H9 (cell line): ENCODE measurements around the gene KLF15. TPM values are rescaled to one million over a fixed set of nuclear protein-coding genes. Genes with fewer than 3 reads are reported as not detected.

Experiments
- DNase-seq: peaks from one replicate; pipeline ENCODE4 v3.0.0-alpha.2; 2017
- H2AFZ ChIP-seq: one replicate; pipeline ENCODE4 v1.6.1; 2013; ENCODE audit warnings: mild to moderate bottlenecking, low read length, control low read depth, moderate library complexity
- H2AK5ac ChIP-seq: 2 replicates; pipeline ENCODE4 v1.6.1; 2013; ENCODE audit warnings: low read length, control low read depth, mixed read lengths; ENCODE audit not compliant: insufficient read length
- H2BK120ac ChIP-seq: one replicate; pipeline ENCODE4 v1.6.1; 2013; ENCODE audit warnings: low read depth, mild to moderate bottlenecking, low read length, control low read depth, inconsistent platforms; ENCODE audit not compliant: poor library complexity, severe bottlenecking
- H2BK12ac ChIP-seq: 2 replicates; pipeline ENCODE4 v1.6.1; 2013; ENCODE audit warnings: low read length, control low read depth, mixed read lengths, low read depth; ENCODE audit not compliant: insufficient read length
- H2BK15ac ChIP-seq: 2 replicates; pipeline ENCODE4 v1.6.1; 2013; ENCODE audit warnings: low read depth, low read length, control low read depth
- H2BK20ac ChIP-seq: one replicate; pipeline ENCODE4 v1.6.1; 2013; ENCODE audit warnings: low read depth, mild to moderate bottlenecking, low read length, control low read depth, inconsistent platforms; ENCODE audit not compliant: poor library complexity, severe bottlenecking
- H2BK5ac ChIP-seq: 2 replicates; pipeline ENCODE4 v1.6.1; 2013; ENCODE audit warnings: low read length, control low read depth, mixed read lengths; ENCODE audit not compliant: insufficient read length
- H3K14ac ChIP-seq: 2 replicates; pipeline ENCODE4 v1.6.1; 2013; ENCODE audit warnings: low read length, control low read depth; ENCODE audit not compliant: insufficient read depth
- H3K18ac ChIP-seq: 2 replicates; pipeline ENCODE4 v1.6.1; 2013; ENCODE audit warnings: low read depth, mild to moderate bottlenecking, mixed read lengths, low read length, control low read depth; ENCODE audit not compliant: insufficient read length
- H3K23ac ChIP-seq: 2 replicates; pipeline ENCODE4 v1.6.1; 2013; ENCODE audit warnings: low read length, control low read depth, mixed read lengths, low read depth; ENCODE audit not compliant: insufficient read length
- H3K23me2 ChIP-seq: 2 replicates; pipeline ENCODE4 v1.6.1; 2013; ENCODE audit warnings: low read depth, mild to moderate bottlenecking, mixed read lengths, low read length, control low read depth; ENCODE audit not compliant: insufficient read length, poor library complexity, severe bottlenecking
- H3K27ac ChIP-seq: 2 replicates; pipeline ENCODE4 v1.5.1; 2013; ENCODE audit warnings: low read length, control low read depth, mixed read lengths, low read depth; ENCODE audit not compliant: insufficient read length
- H3K27me3 ChIP-seq: 2 replicates; pipeline ENCODE4 v1.6.1; 2013; ENCODE audit warnings: low read length, control low read depth, inconsistent platforms; ENCODE audit not compliant: insufficient read depth
- H3K4ac ChIP-seq: 2 replicates; pipeline ENCODE4 v1.6.1; 2013; ENCODE audit warnings: low read depth, mild to moderate bottlenecking, control low read depth, inconsistent platforms, low read length, moderate library complexity
- H3K4me1 ChIP-seq: 2 replicates; pipeline ENCODE4 v1.6.1; 2013; ENCODE audit warnings: low read length, control low read depth, inconsistent platforms; ENCODE audit not compliant: insufficient read depth
- H3K4me2 ChIP-seq: 2 replicates; pipeline ENCODE4 v1.6.1; 2013; ENCODE audit warnings: low read length, control low read depth, mixed read lengths; ENCODE audit not compliant: insufficient read length, insufficient read depth
- H3K56ac ChIP-seq: 2 replicates; pipeline ENCODE4 v1.6.1; 2013; ENCODE audit warnings: low read depth, mild to moderate bottlenecking, mixed read lengths, low read length, control low read depth; ENCODE audit not compliant: insufficient read length
- H3K79me1 ChIP-seq: 2 replicates; pipeline ENCODE4 v1.6.1; 2013; ENCODE audit warnings: low read depth, mild to moderate bottlenecking, moderate library complexity, low read length, control low read depth, inconsistent platforms; ENCODE audit not compliant: insufficient read depth, poor library complexity, severe bottlenecking
- H3K79me2 ChIP-seq: 2 replicates; pipeline ENCODE4 v1.6.1; 2013; ENCODE audit warnings: low read length, control low read depth, inconsistent platforms; ENCODE audit not compliant: insufficient read depth
- H3K9ac ChIP-seq: 2 replicates; pipeline ENCODE4 v1.6.1; 2013; ENCODE audit warnings: low read length, control low read depth, mixed read lengths; ENCODE audit not compliant: insufficient read length; ENCODE audit errors: extremely low read depth
- H3K9me3 ChIP-seq: one replicate; pipeline ENCODE4 v1.6.1; 2013; ENCODE audit warnings: low read depth, low read length, inconsistent platforms; ENCODE audit not compliant: control insufficient read depth
- H3T11ph ChIP-seq: one replicate; pipeline ENCODE4 v1.6.1; 2013; ENCODE audit warnings: mild to moderate bottlenecking, low read length, control low read depth, inconsistent platforms
- H4K20me1 ChIP-seq: one replicate; pipeline ENCODE4 v1.6.1; 2013; ENCODE audit not compliant: control insufficient read depth, insufficient read length, insufficient read depth
- H4K5ac ChIP-seq: 2 replicates; pipeline ENCODE4 v1.6.1; 2013; ENCODE audit warnings: low read depth, mild to moderate bottlenecking, mixed read lengths, low read length, control low read depth; ENCODE audit not compliant: insufficient read length
- H4K8ac ChIP-seq: replicated peaks from 2 replicates; pipeline ENCODE4 v1.6.1; 2013; ENCODE audit warnings: low read length, control low read depth, mixed read lengths, low read depth; ENCODE audit not compliant: insufficient read length
- H4K91ac ChIP-seq: 2 replicates; pipeline ENCODE4 v1.6.1; 2013; ENCODE audit warnings: low read depth, mild to moderate bottlenecking, moderate library complexity, mixed read lengths, low read length, control low read depth; ENCODE audit not compliant: insufficient read length
- H3K27ac Mint-ChIP-seq, 3 experiments: 2 replicates in 2 of 3; 3 replicates in 1 of 3; pipeline ENCODE4 v1.8.0; 2020 to 2021; ENCODE audit warnings: mixed read lengths in 3 of 3, mild to moderate bottlenecking in 1 of 3, moderate library complexity in 1 of 3
- H3K27me3 Mint-ChIP-seq: 2 replicates; pipeline ENCODE4 v1.8.0; 2021; ENCODE audit warnings: low read depth, mild to moderate bottlenecking, moderate library complexity, mixed read lengths
- H3K36me3 Mint-ChIP-seq, 3 experiments: 2 replicates in 2 of 3; 3 replicates in 1 of 3; pipeline ENCODE4 v1.8.0; 2020 to 2021; ENCODE audit warnings: low read depth in 3 of 3, mixed read lengths in 3 of 3; ENCODE audit not compliant: insufficient read depth in 1 of 3
- H3K4me1 Mint-ChIP-seq, 2 experiments: 2 replicates each; pipeline ENCODE4 v1.8.0; 2020; ENCODE audit warnings: mixed read lengths in 2 of 2
- H3K4me3 Mint-ChIP-seq, 2 experiments: 2 replicates in 1 of 2; 3 replicates in 1 of 2; pipeline ENCODE4 v1.8.0; 2020 to 2021; ENCODE audit warnings: mild to moderate bottlenecking in 2 of 2, mixed read lengths in 2 of 2, moderate library complexity in 1 of 2
- H3K9me3 Mint-ChIP-seq, 2 experiments: 2 replicates in 1 of 2; 3 replicates in 1 of 2; pipeline ENCODE4 v1.8.0; 2020; ENCODE audit warnings: mild to moderate bottlenecking in 2 of 2, mixed read lengths in 2 of 2, moderate library complexity in 1 of 2
- CTCF ChIP-seq: fragments of 200-600 bp; sonication (generic); conservative IDR thresholded peaks from 3 replicates; pipeline ENCODE4 v1.8.0; 2021; ENCODE audit warnings: antibody characterized with exemption, mild to moderate bottlenecking
- WGBS: extraction: QIAGEN DNeasy Blood & Tissue Kit; methylation state at CpG from one replicate; pipeline ENCODE4 v1.1.7; 2013; ENCODE audit warnings: missing lambda C conversion rate, low lambda C conversion rate, mixed read lengths; ENCODE audit not compliant: insufficient read length; ENCODE audit errors: extremely low coverage; 5-methylcytosine and 5-hydroxymethylcytosine counted together
- total RNA-seq: library from RNA; stranded (reverse); gene quantifications from 2 replicates; pipeline ENCODE4 v1.2.1, GENCODE V29; 2021

The KLF15 gene
- total RNA-seq, 1 experiment from 2014 or later, result 10.8 TPM

GRCh38 chr3:126364731-126365301, 7.6 kb upstream of the KLF15 start:
- Histone ChIP-seq H3K79me1 (no peaks in the 10 kb centered on the region), H3K79me2 (no peaks in the 10 kb centered on the region), H2BK5ac (no peak overlapping the region), H3K4me2 (no peak overlapping the region), H2AK5ac (no peak overlapping the region), H3T11ph (no peak overlapping the region), H4K8ac (no peak overlapping the region), H3K9me3 (no peaks in the 10 kb centered on the region), H3K23ac (no peak overlapping the region), H3K27ac (no peak overlapping the region), H2AFZ (no peak overlapping the region), H3K9ac (no peak overlapping the region), H3K14ac (no peak overlapping the region; the same call in 1 of the 2 replicates), H2BK20ac (no peak overlapping the region), H4K5ac (no peak overlapping the region), H4K20me1 (no peaks in the 10 kb centered on the region), H3K23me2 (no peaks in the 10 kb centered on the region), H2BK15ac (no peak overlapping the region), H2BK12ac (no peak overlapping the region), H3K4ac (no peak overlapping the region), H3K27me3 (no peaks in the 10 kb centered on the region; the same call in 1 of the 2 replicates), H3K4me1 (peaks cover 4% of the 10 kb centered on the region; the same call in 1 of the 2 replicates), H4K91ac (no peak overlapping the region), H3K18ac (no peak overlapping the region), H2BK120ac (no peak overlapping the region), H3K56ac (no peak overlapping the region)
- H3K9me3 Mint-ChIP-seq, result no peaks in the 10 kb centered on the region
- H3K4me1 Mint-ChIP-seq, result peaks cover 32 to 34% of the 10 kb centered on the region in 2 experiments
- H3K27me3 Mint-ChIP-seq, result peaks cover 19% of the 10 kb centered on the region
- no CpG with 5 or more reads among the region's 5 CpGs for WGBS
- DNase-seq, result no peak
- H3K4me3 Mint-ChIP-seq, result no peak overlapping the region
- H3K36me3 Mint-ChIP-seq, result no peaks in the 10 kb centered on the region
- no peak overlapping the region for H3K27ac Mint-ChIP-seq
- TF ChIP-seq CTCF, result no peak
